HG03103 (cell line): ENCODE measurements around the gene MRE11.
"Not testable (repeated sequence)": the region's sequence is repeated elsewhere in the genome, so short reads cannot be mapped to it uniquely, and the experiment has no call there.

ENCODE experiments used
- ATAC-seq: cut with Tn5 transposase; IDR thresholded peaks from one replicate; pipeline ENCODE4 v1.9.1; 2021; ENCODE audit warnings: low read depth; ENCODE audit not compliant: unreplicated experiment

Gene MRE11

DNA sequence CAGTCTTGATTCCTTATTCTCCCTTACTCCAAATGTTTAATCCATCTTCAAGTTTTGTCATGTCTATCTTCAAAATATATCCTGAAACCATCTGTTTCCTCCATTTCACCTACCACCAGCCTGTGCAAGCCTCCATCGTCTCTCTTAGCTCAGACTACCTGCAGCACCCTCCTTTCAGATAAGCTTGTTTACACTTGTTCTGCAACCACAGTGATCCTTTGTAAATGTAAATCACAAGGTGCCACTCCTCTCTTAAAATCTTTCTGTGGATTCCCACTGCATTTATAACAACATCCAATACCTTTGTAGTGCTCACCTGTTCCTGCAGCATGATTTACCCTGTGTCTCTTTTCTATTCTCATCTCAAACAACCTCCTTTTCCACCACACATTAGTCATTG, 60.6 kb downstream of the MRE11 start:
- ATAC-seq = no peak

DNA sequence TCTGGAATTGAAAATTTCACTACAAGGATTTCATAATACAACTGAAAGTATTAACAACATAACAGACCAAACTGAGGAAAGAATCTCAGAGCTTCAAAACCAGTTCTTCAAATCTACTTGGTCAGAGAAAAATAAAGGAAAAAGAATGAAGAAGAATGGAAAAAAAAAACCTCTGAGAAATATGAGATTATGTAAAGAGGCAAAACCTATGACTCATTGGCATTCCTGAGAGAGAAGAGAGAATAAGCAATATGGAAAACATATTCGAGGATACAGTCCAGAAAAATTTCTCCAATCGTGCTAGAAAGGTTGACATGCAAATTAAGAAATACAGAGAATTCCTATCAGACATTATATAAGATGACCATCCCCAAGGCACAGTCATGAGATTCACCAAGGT, 69.0 kb downstream of the MRE11 start:
- ATAC-seq = no peak

DNA sequence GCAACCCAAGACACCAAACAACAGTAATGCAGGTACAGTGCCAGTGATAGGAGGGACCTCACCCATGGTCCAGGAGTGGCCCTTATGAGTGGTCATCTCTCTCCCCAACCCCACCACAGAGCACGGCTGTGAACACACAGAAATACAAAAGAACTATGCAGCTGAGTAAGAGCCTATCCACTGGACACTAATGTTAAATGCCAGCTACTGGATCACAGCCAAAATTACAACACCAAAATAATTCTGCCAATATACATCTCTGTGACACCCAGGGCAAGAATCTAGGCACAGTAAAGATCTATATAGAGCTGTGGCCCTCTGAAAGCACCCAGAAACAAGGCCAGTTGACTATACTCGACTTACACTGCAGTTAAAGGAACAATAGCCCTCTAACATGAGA, 69.6 kb downstream of the MRE11 start:
- ATAC-seq = no peak

DNA sequence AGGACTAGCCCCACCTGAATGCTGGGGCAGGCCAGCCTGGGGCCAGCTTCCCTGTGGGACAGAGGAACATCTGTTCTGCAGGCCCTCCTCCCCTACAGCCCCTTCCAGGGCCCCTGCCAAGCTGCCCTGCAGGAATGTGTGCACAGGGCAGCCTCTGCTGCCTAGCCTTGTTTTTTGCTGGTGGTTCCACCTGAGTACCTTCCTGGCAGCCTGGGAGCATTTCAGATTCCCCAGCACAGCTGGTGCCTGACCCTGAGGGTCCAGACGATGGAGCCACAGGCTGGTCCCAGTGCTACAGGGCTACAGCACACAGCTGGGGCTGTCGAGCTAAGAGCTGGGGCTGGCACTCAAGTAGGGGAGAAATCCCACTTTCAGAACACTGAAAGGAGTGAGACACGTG, 70.1 kb downstream of the MRE11 start:
- no peak for ATAC-seq

DNA sequence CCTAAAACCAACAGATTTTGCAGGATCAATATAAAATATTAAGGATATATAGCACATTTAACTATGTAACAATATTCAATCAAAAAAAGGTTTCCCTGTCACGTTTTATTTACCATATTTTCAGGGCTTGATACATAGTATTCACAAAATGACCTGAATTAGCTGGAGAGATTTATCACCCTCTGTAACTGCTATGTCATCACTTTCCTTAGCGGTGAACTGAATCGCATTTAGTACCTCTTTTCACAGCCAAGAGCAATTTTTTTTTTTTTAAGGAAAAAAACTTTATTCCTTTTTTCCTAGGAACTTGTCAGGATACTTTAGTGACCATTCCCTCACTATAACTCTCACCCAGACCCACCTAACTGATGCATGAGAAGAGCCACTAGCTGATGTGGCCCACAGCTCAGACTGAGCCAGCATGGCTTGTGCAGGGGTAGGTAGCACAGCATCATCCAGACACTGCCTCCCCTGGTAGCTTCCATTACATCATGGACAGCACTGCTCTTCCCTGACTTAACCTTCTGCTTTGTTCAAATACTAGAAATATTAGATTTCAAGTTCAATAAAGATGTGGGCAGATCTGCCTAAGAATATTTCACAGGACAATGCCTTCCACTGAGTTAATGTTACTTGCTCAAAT, 75.4 kb downstream of the MRE11 start:
- no peak for ATAC-seq

DNA sequence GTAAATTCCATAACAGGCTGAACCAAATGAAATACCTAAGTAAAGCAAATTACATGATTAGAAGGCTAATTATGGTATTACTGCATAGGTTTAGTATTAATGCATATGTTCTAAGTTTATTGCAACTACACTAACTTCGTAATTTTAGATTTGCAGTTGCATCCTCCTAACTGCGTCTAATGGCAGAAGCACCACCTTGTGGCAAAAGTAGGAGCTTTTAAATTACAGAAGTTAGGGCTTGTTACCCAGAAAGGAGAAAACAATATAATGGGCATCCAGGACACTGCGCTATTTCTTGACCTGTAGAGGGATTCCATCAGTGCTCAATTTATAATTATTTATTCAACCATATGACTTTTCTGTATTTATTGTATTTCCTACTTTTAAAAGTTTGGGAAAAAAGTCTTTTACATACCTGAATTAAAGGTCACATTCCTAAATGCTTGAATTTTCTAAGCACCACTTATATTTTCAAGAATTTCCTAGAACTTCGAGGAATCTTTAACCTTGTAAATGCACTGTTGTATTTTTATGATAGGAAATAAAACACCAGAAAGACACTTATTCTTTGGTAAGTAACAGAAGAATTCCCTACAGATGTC, 76.2 kb downstream of the MRE11 start:
- ATAC-seq = no peak

DNA sequence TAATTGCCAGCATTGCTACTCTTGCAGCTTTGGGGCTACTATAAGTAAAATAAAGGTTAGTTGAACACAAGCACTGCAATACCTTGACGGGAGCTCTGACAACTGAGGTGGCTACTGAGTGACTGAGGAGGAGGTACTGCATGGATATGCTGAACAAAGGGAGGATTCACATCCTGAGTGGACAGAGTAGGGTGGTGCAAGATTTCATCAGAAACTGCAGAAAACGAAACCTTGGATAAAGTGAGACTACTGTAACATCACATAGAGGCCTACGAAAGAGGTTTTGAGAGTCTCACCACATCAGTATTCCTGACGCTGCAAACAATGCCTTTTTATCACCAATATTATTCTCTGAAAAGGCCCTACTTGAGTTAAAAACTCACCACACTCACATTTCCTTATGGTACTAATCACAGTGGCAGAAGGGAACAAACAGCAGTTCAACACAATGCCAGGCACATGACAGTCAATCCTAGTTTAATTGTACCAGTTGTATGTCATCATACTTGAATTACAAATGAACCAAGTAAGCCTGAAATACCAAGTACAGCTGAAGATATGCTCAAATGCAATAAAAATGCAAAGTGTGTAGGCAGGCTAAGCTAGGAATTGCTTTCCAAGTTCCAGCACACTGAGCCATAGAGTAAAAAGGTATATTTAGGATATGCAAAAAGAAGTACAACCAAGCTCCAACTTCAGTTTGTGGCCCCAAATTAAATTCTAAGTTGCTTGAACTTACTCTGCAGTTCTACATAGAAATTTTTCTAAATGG, 88.4 kb downstream of the MRE11 start:
- ATAC-seq = no peak

DNA sequence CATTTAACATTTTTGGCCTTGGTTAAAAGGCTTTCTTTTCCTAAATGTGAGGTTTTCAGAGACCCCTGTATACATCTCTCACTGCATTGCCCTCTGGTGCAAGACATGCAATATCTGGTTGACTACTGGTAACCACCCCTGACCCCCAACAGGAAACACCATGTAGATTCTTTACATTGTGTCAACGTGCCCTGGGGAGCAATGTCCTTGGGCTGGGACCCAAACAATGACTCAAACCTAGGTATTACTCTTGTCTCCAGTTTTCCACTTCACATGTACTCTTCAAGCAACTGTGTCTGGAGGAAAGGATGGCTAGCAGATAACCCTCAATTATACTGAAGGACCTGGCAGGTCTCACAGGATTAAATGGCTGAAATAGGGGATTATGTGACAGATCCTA, 91.3 kb downstream of the MRE11 start:
- ATAC-seq = no peak

DNA sequence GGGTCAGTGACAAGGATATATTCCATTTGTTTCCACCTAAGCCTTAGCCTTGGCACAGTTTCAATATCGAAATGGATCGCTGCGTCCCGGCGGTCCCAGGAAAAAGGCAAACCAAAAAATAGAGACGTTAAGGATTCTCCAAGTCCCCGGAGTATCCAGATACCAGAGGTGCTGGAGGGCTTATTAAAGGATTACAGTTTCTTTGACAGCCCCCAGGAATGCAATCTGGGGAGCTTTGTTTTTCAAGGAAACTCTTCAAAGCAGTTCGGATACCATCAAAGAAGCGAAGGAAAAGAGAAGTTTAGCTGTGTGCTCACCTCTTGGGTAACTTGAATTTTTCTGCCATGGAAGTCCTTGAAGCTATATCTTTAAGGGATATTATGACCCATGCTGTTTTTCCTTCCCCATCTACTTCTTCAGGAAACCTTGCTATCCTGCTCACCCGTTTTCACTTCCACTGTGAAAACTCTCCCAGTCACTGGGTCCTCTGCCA, 91.8 kb downstream of the MRE11 start:
- no peak for ATAC-seq

DNA sequence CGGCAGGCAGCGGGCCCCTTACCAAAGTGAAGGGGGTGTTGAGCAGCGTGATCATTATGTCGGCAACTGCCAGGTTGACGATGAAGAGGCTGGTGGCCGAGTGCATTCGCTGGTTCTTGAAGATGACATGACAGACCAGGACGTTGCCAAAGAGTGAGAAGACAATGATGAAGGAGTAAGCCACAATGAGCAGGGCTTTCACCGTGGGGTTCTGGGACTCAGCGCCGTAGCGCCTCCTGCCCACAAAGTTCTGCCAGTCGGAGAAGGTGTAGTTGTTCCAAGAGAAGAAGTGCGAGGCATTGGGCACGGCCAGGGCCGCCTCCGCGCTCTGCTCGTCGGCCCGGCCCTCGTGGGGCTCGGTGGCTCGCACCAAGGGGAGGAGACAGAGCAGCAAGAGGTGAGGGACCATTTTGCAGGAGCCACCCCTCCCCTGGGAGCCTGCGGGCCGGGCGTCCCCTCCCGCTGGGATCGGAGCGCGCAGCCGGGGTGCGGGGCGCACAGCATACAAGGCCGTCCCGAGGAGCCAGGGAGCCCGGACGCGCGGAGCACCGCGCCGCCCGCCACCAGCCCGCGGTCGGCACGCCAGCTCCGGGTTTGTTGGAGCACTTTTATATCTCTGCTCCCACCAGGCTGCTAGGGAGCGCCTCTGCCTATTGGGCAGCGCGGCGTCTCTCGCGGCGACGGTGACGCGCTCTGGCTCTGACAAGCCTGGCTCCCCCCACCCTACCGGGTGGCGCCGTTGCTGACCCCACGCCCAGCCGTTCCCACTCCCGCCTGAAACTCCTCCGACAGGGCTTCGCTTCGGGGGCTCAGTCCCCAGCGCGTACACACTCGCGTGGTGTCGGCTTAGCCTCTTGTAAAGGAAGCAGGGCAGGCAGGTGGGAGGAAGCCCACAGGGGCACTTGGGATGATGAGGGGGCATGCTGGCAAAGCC, 92.5 kb downstream of the MRE11 start, which contains the start of gene GPR83:
Gene GPR83 (minus strand): TSS at position 581 of the 934 bp plus-strand sequence. CDS start 172 bp downstream, at position 409.
- no peak for ATAC-seq

DNA sequence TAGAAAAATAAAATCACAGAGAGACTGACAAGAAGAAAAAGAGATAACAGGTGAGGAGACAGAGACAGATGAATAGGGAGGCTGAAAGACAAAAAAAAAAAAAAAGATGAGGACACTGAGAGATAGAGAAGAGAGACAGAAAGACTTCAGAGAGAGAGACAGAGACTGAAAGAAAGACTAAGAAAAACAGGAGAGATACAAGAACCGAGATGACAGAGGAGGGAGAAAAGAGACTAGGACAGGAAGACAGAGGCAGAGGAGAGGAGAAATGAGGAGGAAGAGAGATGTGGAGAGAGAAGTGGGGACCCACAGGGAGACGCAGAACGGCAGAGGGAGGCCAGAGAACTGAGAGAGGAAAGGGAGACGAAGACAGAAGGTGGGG, 93.2 kb downstream of the MRE11 start:
- ATAC-seq = no peak

DNA sequence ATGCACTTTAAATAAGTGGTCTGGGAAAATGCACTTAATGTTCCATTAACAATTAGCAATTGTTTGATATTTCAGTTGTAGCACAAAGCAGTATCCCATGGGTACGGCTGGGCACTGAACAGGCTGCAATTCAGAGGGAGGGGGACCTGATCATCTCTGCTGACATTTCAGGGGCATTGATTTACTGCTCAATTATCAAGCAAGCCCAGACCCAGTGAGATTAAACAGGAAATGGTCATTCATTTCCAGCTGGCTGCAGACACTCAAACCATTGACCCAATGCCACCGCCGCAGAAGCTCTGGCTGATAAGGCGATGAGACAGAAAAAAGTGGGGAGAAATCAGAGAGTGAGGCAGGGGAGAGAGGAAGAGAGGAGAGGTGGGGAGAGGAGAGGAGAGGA, 93.6 kb downstream of the MRE11 start:
- no peak for ATAC-seq

DNA sequence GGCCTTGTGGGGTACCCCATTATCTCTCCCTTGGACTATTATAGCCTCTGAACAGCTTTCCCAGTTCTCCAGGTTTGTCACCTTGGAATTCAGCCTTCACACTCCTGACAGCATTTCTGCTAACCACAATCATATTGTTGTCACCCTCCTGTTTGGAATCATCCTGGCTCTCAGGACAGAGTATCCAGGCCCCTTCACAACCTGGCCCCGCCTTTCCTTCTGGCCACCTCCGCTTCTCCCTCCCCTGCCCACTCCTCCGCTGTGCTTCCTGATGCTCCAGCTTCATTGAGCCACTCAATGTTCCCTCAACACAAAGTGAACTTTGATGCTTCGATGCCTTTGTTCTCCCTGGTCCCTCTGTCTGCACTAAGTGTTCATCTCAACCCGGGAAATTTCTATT, 95.5 kb downstream of the MRE11 start:
- ATAC-seq = no peak

DNA sequence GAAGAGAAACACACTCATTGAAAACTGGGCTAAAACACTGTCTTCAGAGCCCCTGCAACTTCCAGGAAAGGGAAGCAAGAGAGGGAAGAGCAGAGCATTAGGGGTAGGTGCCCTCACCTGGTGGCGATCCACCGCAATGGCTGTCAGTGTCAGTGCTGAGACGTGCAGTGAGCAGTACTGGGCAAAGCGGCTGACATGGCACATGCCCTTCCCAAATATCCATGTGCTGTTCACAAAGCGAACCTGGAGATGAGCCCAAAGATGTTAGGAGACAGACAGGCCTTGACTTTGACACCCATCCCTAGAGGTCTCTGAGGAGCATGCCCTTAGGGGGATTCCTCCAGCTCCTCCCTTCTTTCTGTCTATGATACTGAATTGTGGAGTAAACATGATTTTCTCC, 97.4 kb downstream of the MRE11 start:
- ATAC-seq = no peak

DNA sequence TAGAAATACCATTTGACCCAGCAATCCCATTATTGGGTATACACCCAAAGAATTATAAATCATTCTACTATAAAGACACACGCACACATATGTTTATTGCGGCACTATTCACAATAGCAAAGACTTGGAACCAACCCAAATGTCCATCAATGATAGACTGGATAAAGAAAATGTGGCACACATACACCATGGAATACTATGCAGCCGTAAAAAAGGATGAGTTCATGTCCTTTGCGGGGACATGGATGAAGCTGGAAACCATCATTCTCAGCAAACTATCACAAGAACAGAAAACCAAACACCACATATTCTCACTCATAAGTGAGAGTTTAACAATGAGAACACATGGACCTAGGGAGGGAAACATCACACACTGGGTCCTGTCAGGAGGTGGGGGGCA, 101.7 kb downstream of the MRE11 start:
- not testable (repeated sequence) for ATAC-seq

DNA sequence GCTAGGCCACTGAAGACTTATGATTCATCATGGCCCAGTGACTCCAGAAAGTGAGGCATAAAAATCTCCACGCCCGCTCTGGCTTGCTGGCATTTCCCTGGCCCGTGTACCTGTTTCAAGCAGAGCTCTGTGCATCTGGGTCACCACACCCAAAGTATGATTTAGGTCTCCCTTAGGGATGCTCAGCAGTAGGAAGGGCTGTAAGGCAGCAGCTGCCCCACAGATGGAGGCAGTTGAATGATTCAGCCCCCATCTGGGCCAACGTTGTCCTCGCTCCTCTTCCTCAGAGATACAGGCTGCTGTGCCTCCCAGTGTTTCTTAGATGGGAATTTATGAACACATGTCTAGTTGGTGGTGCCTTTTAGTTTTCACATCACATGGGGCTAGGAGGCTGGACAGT, 114.0 kb downstream of the MRE11 start:
- ATAC-seq = no peak

DNA sequence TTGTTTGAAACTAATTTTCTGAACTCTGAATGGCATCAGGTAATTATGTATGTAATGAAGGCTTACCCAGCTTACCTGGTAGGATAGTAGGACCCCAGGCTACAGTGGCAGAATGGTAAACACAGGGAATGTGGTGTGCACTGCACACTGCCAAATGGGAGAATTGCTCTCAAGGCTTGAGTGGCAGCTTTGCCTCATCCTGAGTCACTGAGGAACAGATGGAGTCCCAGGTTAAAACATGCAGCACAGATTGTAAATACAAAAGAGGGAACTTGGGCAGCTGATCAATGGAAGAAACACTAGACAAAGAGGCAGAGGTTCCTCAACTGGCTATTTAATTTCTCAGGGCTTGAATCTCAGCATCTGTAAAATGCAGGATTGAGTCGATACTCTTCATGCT, 116.8 kb downstream of the MRE11 start:
- no peak for ATAC-seq

DNA sequence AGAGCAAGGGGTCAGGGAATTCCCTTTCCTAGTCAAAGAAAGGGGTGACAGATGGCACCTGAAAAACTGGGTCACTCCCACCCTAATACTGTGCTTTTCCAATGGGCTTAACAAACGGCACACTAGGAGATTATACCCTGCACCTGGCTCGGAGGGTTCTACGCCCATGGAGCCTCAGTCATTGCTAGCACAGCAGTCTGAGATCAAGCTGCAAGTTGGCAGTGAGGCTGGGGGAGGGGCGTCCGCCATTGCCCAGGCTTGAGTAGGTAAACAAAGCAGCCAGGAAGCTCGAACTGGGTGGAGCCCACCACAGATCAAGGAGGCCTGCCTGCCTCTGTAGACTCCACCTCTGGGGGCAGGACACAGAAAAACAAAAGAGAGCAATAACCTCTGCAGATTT, 123.1 kb downstream of the MRE11 start:
- not testable (repeated sequence) for ATAC-seq
